HEK293T (cell line): Measurements from ENCODE around the gene KHK.

Source experiments
- HDGF ChIP-seq: fragments of 450-650 bp; IDR thresholded peaks from 2 replicates; pipeline ENCODE4 v1.6.1; 2017; ENCODE audit warnings: antibody characterized with exemption, borderline replicate concordance
- NFRKB ChIP-seq: fragments of 450-650 bp; IDR thresholded peaks from 2 replicates; pipeline ENCODE4 v1.6.1; 2016; ENCODE audit warnings: mild to moderate bottlenecking, moderate library complexity
- SP1 ChIP-seq: fragments of 450-650 bp; IDR thresholded peaks from 2 replicates; pipeline ENCODE4 v1.6.1; 2017
- TARDBP ChIP-seq: fragments of 450-650 bp; IDR thresholded peaks from 2 replicates; pipeline ENCODE4 v1.6.1; 2016
- TF ChIP-seq, protein P1 (sequence below): fragments of 450-650 bp; IDR thresholded peaks from 2 replicates; pipeline ENCODE4 v1.6.1; 2016

DNA sequence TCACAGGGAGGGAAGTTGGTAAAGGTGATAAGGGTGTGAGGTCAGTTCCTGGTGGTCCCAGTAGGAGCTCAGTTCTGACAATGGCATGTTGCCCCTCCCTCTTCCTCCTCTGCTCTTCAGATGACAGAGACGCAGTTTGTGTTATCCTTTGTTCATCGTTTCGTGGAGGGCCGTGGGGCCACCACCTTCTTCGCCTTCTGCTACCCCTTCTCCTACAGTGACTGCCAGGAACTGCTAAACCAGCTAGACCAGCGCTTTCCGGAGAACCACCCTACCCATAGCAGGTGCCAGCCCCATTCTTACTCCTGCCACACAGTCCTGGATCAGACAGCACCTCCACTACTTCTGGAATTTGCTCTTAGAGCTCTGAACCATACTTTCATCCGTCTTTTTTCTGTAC, 32.8 kb upstream of the KHK start:
- TF ChIP-seq SP1, result no peak
- no peak for TF ChIP-seq TARDBP
- no peak for TF ChIP-seq HDGF
- no peak for TF ChIP-seq NFRKB
- TF ChIP-seq, protein P1, sequence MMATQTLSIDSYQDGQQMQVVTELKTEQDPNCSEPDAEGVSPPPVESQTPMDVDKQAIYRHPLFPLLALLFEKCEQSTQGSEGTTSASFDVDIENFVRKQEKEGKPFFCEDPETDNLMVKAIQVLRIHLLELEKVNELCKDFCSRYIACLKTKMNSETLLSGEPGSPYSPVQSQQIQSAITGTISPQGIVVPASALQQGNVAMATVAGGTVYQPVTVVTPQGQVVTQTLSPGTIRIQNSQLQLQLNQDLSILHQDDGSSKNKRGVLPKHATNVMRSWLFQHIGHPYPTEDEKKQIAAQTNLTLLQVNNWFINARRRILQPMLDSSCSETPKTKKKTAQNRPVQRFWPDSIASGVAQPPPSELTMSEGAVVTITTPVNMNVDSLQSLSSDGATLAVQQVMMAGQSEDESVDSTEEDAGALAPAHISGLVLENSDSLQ, result no peak
